GM21381 (cell line): Measurements from ENCODE around the gene SURF2.

Experiments used
- ATAC-seq: cut with Tn5 transposase; IDR thresholded peaks from one replicate; pipeline ENCODE4 v1.9.1; 2021; ENCODE audit warnings: mild to moderate bottlenecking, moderate library complexity; ENCODE audit not compliant: unreplicated experiment

Gene SURF2

DNA sequence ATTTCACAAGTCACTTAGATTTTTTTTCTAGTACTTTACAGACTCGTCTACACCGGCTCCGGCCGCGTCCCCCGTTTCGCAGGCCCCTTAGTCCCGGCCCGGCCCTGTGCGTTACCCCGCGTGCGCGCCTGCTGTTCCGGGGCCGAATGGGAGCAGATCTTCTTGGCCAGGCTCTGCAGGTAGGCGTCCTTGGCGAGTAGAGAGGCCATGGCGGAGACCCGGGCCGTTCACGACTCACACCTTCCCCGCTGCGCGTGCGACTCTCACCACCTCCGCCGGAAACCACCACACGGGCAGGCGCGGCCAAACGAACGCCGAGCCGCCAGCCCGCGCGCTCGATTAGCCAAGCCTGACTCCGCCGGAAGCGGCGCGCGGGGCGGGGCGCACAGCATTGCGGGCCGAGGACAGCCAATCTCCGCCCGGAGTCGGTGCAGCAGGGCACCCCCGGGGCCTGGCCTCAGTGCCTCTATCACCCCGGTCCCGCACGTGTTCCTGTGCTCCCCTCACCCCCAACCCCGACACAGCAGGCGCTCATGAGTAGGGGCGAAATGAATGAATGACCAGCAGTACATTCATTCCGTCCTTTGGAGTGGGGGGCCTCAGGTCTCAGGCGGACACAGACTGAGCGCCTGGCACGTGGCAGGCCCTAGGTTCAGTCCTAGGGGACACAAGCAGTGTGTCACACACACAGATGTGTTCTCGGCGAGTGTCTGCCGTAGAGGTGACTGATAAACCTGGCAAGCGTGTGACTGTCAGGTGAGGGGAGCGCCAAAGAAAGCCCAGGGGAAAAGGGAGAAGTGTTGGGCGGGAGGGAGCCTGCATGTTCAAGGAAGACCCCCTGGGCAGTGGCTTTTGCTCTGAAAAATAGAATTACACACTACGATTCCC is 20.2 kb upstream of the SURF2 start, which contains the start of gene SURF6:
Gene SURF6, minus strand, starts transcription at position 265 of the 888 bp plus-strand sequence. Its CDS starts 56 bp downstream, at position 209.
- peak; percentile 85 for ATAC-seq

- no peak for ATAC-seq
Measured at GRCh38 chr9:133339641-133340040, 16.7 kb upstream of the SURF2 start.

DNA sequence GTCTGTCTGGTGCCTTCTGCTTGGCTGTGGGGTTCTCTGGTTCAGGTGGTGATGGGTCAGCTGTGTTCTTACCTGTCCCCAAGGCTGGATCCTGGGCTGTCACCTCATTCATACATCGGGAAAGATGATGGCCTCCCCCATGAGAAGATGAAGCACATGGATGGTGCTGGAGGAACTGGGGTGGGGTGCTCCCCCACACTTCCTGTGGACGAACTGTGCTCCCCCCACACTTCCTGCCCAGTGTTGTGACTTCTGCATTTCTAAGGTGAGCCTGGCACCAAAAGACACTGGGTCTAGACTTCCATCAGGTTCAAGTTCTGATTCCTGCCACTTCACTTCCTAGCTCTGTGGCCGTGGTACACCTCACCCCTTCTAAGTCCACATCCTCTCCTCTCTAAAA is 16.1 kb upstream of the SURF2 start:
- ATAC-seq = no peak

DNA sequence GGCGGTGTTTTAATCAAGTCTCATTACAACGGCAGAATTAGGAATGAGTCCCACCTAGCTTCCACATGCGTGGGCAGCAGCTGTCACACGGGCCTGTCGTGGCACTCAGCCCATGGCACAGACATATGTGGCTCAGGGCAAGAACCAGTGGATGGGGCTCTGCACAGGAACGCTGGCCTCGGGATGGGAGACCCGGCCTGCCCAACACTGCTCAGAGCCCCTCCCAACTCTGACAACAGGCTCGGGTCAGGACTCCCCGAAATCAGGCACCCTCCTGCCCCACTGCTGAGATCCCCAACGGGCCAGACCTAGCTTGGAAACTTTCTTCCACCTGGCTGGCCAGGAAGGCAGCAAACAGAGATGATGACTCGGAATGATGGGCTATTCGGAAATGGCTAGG is 15.4 kb upstream of the SURF2 start:
- ATAC-seq = no peak

DNA sequence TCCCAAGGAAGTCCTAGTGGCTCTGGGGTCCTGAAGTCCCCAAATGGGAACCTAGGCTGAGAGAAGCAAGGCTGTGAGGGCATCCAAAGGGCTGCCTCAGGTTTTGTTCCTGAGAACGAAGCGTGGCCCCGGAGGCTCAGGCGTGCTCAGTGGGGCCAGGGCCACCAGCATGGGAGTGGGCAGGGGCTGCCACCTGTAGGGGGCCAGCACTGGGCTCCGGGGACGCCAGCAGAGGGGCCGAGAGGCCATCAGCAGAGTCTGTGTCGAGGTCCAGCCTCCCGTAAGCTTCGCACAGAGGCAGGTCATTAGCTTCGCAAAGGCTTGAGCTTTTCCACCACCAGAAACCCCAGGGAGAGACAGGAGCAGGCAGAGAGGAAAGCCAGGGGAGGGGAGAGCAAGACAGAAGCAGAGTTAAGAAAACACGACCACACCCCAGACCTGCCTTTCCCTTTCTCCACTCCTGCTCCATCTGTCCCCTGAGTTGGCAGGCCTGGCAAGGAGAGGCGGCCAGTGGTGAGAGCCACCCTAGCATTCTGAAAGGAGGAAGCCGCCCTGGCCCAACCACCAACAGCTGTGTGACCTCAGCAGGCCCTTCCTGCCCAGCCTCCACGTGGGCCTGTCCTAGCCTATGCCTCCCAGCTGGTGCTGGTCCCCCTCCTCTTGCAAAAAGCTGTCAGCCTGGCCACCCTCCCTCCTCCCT is 14.8 kb upstream of the SURF2 start:
- ATAC-seq = no peak

DNA sequence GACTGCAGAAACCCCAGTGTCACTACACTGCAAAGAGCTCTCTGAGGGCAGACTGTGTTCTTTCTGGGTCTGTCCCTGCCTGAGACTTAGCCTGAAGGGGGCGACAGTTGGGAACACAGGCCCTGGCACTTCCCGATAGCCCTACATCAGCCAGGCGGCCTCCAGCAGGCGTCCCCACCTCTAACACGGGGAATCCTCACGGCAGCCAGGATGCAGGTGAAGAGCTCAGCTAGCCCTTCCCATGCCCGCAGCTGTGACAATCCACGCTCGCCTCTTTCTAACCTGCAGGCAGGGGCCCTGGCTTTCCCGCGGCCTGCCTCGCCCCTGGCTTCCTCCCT is 14.3 kb upstream of the SURF2 start:
- ATAC-seq = no peak

DNA sequence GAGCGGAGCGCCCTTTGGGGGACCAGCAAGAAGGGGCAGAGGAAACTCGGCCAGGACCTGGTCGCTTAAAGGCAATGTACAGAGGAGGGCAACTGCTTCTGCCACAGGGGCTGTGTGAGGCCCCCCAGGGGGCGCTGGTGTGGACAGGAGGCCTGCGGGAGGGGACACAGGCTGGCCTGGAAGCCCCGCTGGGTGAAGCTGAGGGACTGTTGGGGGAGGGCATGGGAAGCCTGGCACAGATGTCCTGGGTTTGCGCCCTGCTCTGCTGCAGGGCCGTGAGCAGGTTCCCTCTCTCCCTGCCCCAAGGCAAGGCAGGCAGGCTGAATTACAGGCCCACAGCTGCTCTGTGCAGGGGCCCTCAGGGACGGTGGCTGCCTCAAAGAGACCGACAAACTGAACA is 13.8 kb upstream of the SURF2 start:
- ATAC-seq = no peak

- ATAC-seq = no peak
Measured at GRCh38 chr9:133344071-133344470, 12.3 kb upstream of the SURF2 start.

- ATAC-seq = no peak
Measured at GRCh38 chr9:133344979-133345378, 11.4 kb upstream of the SURF2 start.

DNA sequence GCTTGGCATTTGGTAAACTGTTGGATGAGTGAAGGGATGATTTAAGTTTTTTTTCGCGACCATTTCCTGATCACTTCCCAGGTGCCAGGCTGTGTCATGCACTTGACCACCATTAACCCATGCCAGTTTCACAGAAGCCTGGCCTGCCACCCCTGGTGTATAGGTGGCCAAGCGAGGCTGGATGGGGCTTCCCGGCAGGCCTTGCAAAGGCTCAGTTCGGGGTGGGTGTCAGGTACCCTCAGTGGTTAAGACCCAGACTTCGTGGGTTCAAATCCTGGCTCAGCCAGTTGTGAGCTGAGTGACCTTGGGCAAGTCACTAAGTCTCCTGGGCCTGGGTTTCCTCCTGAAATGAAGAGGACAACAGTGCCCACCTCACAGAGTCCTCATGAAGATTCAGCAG is 10.8 kb upstream of the SURF2 start:
- ATAC-seq = no peak

DNA sequence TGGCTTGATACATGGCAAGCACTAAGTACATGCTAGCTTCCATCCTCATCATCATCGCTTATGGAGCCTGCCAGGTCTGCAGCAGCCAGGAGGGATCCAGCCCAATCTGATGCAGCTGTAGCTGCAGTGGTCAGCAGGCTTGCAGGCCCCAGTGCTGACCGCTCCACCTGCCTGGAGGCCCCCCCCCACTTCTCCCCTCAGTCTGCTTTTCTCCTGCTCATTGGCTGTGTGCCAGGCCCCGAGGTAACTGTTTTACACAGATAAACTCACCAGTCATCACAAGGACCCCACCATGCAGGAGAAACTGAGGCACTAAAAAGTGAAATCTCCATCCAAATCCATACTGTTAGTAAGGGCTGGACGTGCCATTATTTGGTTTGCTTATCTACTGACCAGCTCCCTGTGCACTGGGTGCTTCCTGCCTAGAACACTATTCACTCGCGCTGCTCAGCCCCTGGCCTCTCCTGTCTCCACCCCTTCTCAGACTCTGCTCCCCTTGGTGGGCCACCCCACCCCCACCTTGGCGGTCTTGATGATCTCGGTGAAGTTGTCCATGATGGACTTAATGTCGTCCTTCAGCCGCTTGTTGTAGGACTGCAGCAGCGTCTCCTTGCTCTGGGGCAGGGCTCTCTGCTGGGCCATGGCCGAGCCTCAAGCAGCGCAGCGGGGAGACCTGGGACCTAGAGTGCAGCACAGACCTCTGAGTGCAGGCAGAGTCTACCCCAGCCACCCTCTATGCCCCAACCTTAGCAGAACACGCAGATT is 10.1 kb upstream of the SURF2 start:
- ATAC-seq = no peak

GRCh38 chr9:133347515-133347984 is 8.8 kb upstream of the SURF2 start:
- ATAC-seq = peak; percentile 36

DNA sequence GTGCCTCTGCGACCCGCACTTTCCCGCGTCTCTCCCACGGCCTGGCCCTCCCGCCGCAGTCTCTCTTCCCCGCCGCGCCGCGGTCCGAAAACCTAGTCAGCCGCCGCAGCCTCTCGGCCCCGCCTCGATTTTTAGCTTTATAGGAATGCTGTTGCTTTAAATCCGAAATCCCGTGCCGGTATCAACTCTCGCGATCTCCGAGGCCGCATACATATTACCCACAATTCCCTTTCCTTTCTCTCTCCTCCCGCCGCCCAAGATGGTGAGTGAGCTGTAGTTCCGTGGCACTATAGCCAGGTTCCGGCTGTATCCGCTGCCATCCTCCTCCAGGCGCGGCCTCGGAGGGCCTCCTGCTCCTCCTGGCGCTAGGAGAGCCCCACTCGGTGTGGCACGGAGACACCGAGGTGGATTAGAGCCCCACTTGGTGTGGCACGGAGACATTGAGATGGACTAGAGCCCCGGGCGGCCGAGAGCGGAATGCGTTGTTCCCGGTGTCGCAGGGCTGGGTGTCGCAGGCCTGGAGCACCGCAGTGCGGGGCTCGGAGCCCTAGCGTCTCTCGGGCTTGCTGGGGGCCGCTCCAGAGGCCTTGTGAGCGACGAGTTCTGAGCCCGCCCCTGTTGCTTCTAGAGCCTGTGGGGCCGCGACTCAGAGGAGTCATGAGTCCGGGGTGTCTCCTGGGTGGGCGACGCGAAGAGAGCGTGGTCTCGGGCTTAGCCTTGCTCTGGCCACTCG is 8.2 kb upstream of the SURF2 start, which contains the start of the genes MED22 and RPL7A:
Gene MED22, minus strand, starts transcription at position 147 of the 733 bp plus-strand sequence. CDS start 1,469 bp downstream, outside the sequence.
Gene RPL7A, plus strand, starts transcription at position 234 of the 733 bp plus-strand sequence. Its CDS starts 26 bp downstream, at position 260.
- peak; percentile 65 for ATAC-seq

GRCh38 chr9:133348718-133349573 is 7.4 kb upstream of the SURF2 start:
- ATAC-seq = no peak

DNA sequence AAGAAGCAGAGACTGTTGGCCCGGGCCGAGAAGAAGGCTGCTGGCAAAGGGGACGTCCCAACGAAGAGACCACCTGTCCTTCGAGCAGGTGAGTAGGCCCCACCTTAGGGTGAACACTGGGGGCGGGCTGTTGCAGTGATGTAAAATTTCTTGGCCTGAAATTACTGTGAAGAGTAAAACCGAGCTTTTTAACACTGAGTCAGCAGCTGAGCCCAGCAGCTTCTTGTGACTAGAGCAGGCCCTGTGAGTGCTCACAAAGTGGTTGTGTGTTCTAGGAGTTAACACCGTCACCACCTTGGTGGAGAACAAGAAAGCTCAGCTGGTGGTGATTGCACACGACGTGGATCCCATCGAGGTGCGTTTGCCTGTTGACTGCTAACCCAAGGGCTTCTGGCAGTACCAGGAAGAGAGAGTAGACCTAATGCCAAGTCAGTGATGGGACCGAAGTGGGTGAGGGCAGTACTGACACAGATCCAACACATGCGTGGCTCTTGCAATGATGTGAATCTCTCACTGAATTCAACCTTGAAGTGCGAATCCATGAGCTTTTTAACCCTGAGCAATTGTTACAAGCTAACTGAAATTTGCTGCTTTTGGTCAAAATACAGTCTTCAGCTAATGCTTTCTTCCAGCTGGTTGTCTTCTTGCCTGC is 6.3 kb upstream of the SURF2 start:
- no peak for ATAC-seq

GRCh38 chr9:133351526-133351907 is 4.8 kb upstream of the SURF2 start:
- ATAC-seq = no peak

- no peak for ATAC-seq
Measured at GRCh38 chr9:133351908-133352634, 4.3 kb upstream of the SURF2 start.

- no peak for ATAC-seq
Measured at GRCh38 chr9:133352635-133353340, 3.6 kb upstream of the SURF2 start.
